SK-N-SH (cell line): Measurements from ENCODE around the gene BCL2L15. TPM values are rescaled to one million over a fixed set of nuclear protein-coding genes. Genes with fewer than 3 reads are reported as not detected.
A peak's percentile ranks its signal among the peaks of the same experiment; 100 is the strongest.

Source experiments
- CTCF ChIA-PET: fragments of 300-600, 350-600 bp; formaldehyde crosslinking; extraction: SDS; loops from one replicate; lab custom pipeline; 2021; lab: Yijun Ruan, JAX
- POLR2A ChIA-PET: fragments of 350-600 bp; sonication (Branson Sonifier 250); formaldehyde crosslinking; extraction: SDS; loops from one replicate; lab custom pipeline; 2020; ENCODE audit warnings: antibody characterized with exemption, inconsistent platforms; lab: Yijun Ruan, JAX
- DNase-seq: peaks from one replicate; pipeline ENCODE4 v3.0.0; 2012
- H2AFZ ChIP-seq: fragments of 200-600 bp; sonication (generic); 2 replicates; pipeline ENCODE4 v1.8.1; 2016; ENCODE audit warnings: antibody characterized with exemption, mild to moderate bottlenecking, low read depth
- H3F3A ChIP-seq: fragments of 200-600 bp; sonication (generic); replicated peaks from 2 replicates; pipeline ENCODE3; 2016; ENCODE audit warnings: antibody characterized with exemption, mild to moderate bottlenecking; ENCODE audit not compliant: insufficient read depth
- H3K27ac ChIP-seq, 2 experiments: fragments of 200-500 bp in 1 of 2; fragments of 200-600 bp in 1 of 2; sonication (Bioruptor generic) in 1 of 2; sonication (generic), shearing (Covaris generic) in 1 of 2; 2 replicates each; pipeline versions ENCODE4 v1.5.1 to v1.6.1; 2014 to 2016; ENCODE audit warnings: low read depth in 2 of 2, inconsistent platforms in 1 of 2, low read length in 1 of 2, mild to moderate bottlenecking in 1 of 2, mixed read lengths in 1 of 2
- H3K27me3 ChIP-seq: fragments of 200-600 bp; sonication (generic), shearing (Covaris generic); 2 replicates; pipeline ENCODE4 v1.6.1; 2016; ENCODE audit warnings: mixed run types; ENCODE audit not compliant: insufficient read depth
- H3K36me3 ChIP-seq, 2 experiments: fragments of 200-500 bp in 1 of 2; fragments of 200-600 bp in 1 of 2; sonication (Bioruptor generic) in 1 of 2; sonication (generic) in 1 of 2; replicated peaks in 1 of 2; 2 replicates each; pipeline versions ENCODE3 to v1.5.1; 2014 to 2016; ENCODE audit warnings: low read length in 1 of 2, mild to moderate bottlenecking in 1 of 2; ENCODE audit not compliant: insufficient read depth in 2 of 2, control insufficient read depth in 1 of 2
- H3K4me1 ChIP-seq, 2 experiments: fragments of 200-500 bp in 1 of 2; fragments of 200-600 bp in 1 of 2; sonication (Bioruptor generic) in 1 of 2; sonication (generic), shearing (Covaris generic) in 1 of 2; 2 replicates each; pipeline versions ENCODE4 v1.5.1 to v1.6.1; 2014 to 2016; ENCODE audit warnings: low read depth in 1 of 2, low read length in 1 of 2, mixed run types in 1 of 2; ENCODE audit not compliant: insufficient read depth in 2 of 2, control insufficient read depth in 1 of 2
- H3K4me2 ChIP-seq: fragments of 200-600 bp; sonication (generic), shearing (Covaris generic); 2 replicates; pipeline ENCODE4 v1.6.1; 2017; ENCODE audit warnings: mixed run types
- H3K4me3 ChIP-seq, 2 experiments: fragments of 200-500 bp in 1 of 2; fragments of 200-600 bp in 1 of 2; sonication (Bioruptor generic) in 1 of 2; sonication (generic), shearing (Covaris generic) in 1 of 2; 2 replicates each; pipeline versions ENCODE4 v1.5.1 to v1.8.1; 2014 to 2016; ENCODE audit warnings: low read depth in 2 of 2, inconsistent platforms in 1 of 2, low read length in 1 of 2, mild to moderate bottlenecking in 1 of 2, mixed read lengths in 1 of 2, moderate library complexity in 1 of 2
- H3K79me2 ChIP-seq: fragments of 200-600 bp; sonication (generic); 2 replicates; pipeline ENCODE4 v1.8.1; 2017; ENCODE audit warnings: mild to moderate bottlenecking; ENCODE audit not compliant: insufficient read depth
- H3K9ac ChIP-seq: fragments of 200-600 bp; sonication (generic); 2 replicates; pipeline ENCODE4 v1.6.1; 2017; ENCODE audit warnings: mixed run types
- H3K9me2 ChIP-seq: fragments of 200-600 bp; sonication (generic); 2 replicates; pipeline ENCODE4 v1.6.1; 2017; ENCODE audit warnings: mixed run types
- H3K9me3 ChIP-seq: fragments of 200-600 bp; sonication (generic); 2 replicates; pipeline ENCODE4 v1.6.1; 2017; ENCODE audit warnings: mixed run types, mild to moderate bottlenecking, moderate library complexity
- H4K20me1 ChIP-seq: fragments of 200-600 bp; sonication (generic); 2 replicates; pipeline ENCODE4 v1.6.1; 2017; ENCODE audit warnings: mild to moderate bottlenecking, mixed run types; ENCODE audit not compliant: insufficient read depth
- CHD2 ChIP-seq: fragments of 150-350 bp; IDR thresholded peaks from 2 replicates; pipeline ENCODE4 v1.6.1; 2018; ENCODE audit warnings: low read length; ENCODE audit not compliant: partially characterized antibody
- EP300 ChIP-seq, 2 experiments: IDR thresholded peaks; 2 replicates each; pipeline versions ENCODE4 v1.4.0 to v1.6.1; 2012; ENCODE audit warnings: borderline replicate concordance in 1 of 2, low read depth in 1 of 2, low read length in 1 of 2
- EZH2phosphoT487 ChIP-seq: fragments of 200-600 bp; sonication (generic); IDR thresholded peaks from 2 replicates; pipeline ENCODE4 v1.6.1; 2017; ENCODE audit warnings: low read depth, mixed run types, mild to moderate bottlenecking, antibody characterized with exemption, moderate library complexity, borderline replicate concordance
- FOSL2 ChIP-seq: IDR thresholded peaks from 2 replicates; pipeline ENCODE4 v1.4.0; 2012; ENCODE audit warnings: low read depth, mild to moderate bottlenecking, moderate library complexity, borderline replicate concordance
- FOXJ3 ChIP-seq: sonication (generic); formaldehyde crosslinking; IDR thresholded peaks from 2 replicates; pipeline ENCODE4 v1.5.1; 2020; ENCODE audit warnings: mild to moderate bottlenecking, missing genetic modification reagents
- FOXM1 ChIP-seq: IDR thresholded peaks from 2 replicates; pipeline ENCODE4 v1.4.0; 2012; ENCODE audit warnings: low read depth, mild to moderate bottlenecking
- JUND ChIP-seq: IDR thresholded peaks from 2 replicates; pipeline ENCODE4 v1.4.0; 2012
- MEF2A ChIP-seq: IDR thresholded peaks from 2 replicates; pipeline ENCODE4 v1.4.0; 2012; ENCODE audit warnings: low read depth, borderline replicate concordance
- SIN3A ChIP-seq: IDR thresholded peaks from 2 replicates; pipeline ENCODE4 v1.6.1; 2012; ENCODE audit warnings: low read depth, mild to moderate bottlenecking, low read length, moderate library complexity, borderline replicate concordance
- WGBS: methylation state at CpG from one replicate; pipeline ENCODE4 v1.1.6; 2017; ENCODE audit warnings: low lambda C conversion rate; 5-methylcytosine and 5-hydroxymethylcytosine counted together
- polyA plus RNA-seq, 3 experiments: library from polyadenylated mRNA; depleted of rRNA; stranded (reverse); fragments of >200 nt; gene quantifications; 2 replicates each; pipeline ENCODE4 v1.2.3, GENCODE V29; 2012
- TF ChIP-seq, protein P1 (sequence below): fragments of 150-350 bp; IDR thresholded peaks from 2 replicates; pipeline ENCODE4 v1.6.1; 2016; ENCODE audit warnings: mild to moderate bottlenecking, low read depth, low read length
- TF ChIP-seq, protein P2 (sequence below): IDR thresholded peaks from 2 replicates; pipeline ENCODE4; 2012
- TF ChIP-seq, protein P3 (sequence below): IDR thresholded peaks from 2 replicates; pipeline ENCODE4 v1.4.0; 2012; ENCODE audit warnings: low read depth, borderline replicate concordance
- TF ChIP-seq, protein P4 (sequence below): fragments of 150-350 bp; IDR thresholded peaks from 2 replicates; pipeline ENCODE4 v1.6.1; 2017; ENCODE audit warnings: antibody characterized with exemption, low read length, low read depth, borderline replicate concordance

The BCL2L15 gene
- polyA plus RNA-seq, 1 of the 3 experiments (the other 2 are of a cell fraction), result 0.02 TPM

DNA sequence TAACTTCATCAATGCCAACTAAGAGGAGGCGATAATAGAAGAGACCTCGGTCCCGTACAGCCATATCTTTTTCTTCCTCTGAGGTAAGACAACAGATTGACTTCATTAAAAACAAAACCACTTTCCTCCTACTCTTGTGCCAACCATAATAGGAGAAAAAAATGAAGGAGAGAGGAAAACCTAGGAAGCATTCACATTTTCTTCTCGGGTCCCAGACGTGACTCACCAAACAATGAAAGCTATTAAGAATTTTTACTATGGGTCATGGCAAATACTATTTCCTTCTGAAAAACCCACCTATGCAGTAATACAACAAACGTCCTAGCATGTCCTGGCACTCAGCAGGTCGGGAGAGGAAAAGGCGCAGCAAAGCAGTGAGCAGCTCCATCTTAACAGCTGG is 8.6 kb upstream of the BCL2L15 start:
- POLR2A ChIA-PET, result no interaction called here
- peaks cover 41 to 47% of the 10 kb centered on the region in 2 experiments for H3K36me3 ChIP-seq
- WGBS, result 68% methylated on average over 8 of the region's 8 CpGs

DNA sequence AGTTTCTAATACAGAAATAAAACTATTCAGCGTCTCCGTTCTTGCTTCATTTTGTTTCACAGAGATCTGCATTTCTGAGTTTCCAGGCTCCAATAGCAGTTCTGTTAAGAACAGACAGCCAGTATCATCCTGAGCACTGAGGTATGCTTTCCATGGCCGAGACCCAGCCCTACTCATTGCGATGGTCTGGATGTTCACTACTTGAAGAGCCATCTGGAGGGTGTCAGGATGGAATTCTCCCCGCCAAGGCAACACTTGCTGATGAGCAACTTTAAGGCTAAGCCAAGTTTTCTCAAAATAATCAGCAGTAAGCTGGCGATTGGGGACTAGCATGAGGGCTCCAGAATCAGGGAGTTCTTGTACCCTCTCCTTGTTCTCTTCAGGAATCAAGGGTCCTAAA is 7.7 kb upstream of the BCL2L15 start:
- H3K9me3 ChIP-seq, result no peaks in the 10 kb centered on the region
- peaks cover 0 to 6% of the 10 kb centered on the region in 2 experiments; a peak in 1 of 4 replicates for H3K4me1 ChIP-seq
- WGBS, result 92% methylated on average over 6 of the region's 6 CpGs
- no peak overlapping the region for H3K4me2 ChIP-seq
- no peak overlapping the region for H3K9ac ChIP-seq
- no peaks in the 10 kb centered on the region; the same call in 1 of the 2 replicates for H3K79me2 ChIP-seq
- peaks cover 37 to 41% of the 10 kb centered on the region in 2 experiments for H3K36me3 ChIP-seq
- no peak overlapping the region for H3K4me3 ChIP-seq
- H3K27ac ChIP-seq, result no peak overlapping the region; a peak in 1 of 4 replicates
- H3K9me2 ChIP-seq, result no peaks in the 10 kb centered on the region
- no peak overlapping the region for H2AFZ ChIP-seq
- DNase-seq, result no peak
- no peaks in the 10 kb centered on the region for H3K27me3 ChIP-seq
- no peaks in the 10 kb centered on the region for H4K20me1 ChIP-seq
- peaks cover 16% of the 10 kb centered on the region for H3F3A ChIP-seq
- TF ChIP-seq CHD2 (no peak), EP300 (IDR thresholded peaks at IDR 0.05; ENCODE audit: borderline replicate concordance in 1 of 2, low read depth in 1 of 2, low read length in 1 of 2) (no peak), FOXJ3 (CRISPR knock-in tag) (no peak), JUND (no peak), SIN3A (no peak), MEF2A (no peak), FOSL2 (no peak)
- TF ChIP-seq, protein P1, sequence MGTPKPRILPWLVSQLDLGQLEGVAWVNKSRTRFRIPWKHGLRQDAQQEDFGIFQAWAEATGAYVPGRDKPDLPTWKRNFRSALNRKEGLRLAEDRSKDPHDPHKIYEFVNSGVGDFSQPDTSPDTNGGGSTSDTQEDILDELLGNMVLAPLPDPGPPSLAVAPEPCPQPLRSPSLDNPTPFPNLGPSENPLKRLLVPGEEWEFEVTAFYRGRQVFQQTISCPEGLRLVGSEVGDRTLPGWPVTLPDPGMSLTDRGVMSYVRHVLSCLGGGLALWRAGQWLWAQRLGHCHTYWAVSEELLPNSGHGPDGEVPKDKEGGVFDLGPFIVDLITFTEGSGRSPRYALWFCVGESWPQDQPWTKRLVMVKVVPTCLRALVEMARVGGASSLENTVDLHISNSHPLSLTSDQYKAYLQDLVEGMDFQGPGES, result no peak
- TF ChIP-seq, protein P2, sequence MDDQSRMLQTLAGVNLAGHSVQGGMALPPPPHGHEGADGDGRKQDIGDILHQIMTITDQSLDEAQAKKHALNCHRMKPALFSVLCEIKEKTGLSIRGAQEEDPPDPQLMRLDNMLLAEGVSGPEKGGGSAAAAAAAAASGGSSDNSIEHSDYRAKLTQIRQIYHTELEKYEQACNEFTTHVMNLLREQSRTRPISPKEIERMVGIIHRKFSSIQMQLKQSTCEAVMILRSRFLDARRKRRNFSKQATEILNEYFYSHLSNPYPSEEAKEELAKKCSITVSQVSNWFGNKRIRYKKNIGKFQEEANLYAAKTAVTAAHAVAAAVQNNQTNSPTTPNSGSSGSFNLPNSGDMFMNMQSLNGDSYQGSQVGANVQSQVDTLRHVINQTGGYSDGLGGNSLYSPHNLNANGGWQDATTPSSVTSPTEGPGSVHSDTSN, result no peak
- TF ChIP-seq, protein P3, sequence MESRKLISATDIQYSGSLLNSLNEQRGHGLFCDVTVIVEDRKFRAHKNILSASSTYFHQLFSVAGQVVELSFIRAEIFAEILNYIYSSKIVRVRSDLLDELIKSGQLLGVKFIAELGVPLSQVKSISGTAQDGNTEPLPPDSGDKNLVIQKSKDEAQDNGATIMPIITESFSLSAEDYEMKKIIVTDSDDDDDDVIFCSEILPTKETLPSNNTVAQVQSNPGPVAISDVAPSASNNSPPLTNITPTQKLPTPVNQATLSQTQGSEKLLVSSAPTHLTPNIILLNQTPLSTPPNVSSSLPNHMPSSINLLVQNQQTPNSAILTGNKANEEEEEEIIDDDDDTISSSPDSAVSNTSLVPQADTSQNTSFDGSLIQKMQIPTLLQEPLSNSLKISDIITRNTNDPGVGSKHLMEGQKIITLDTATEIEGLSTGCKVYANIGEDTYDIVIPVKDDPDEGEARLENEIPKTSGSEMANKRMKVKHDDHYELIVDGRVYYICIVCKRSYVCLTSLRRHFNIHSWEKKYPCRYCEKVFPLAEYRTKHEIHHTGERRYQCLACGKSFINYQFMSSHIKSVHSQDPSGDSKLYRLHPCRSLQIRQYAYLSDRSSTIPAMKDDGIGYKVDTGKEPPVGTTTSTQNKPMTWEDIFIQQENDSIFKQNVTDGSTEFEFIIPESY, result no peak
- ChIA-PET CTCF (no interaction called here), POLR2A (no interaction called here)

More for the DNA sequence above, 8.6 kb upstream of the BCL2L15 start:
- Histone ChIP-seq H2AFZ (0 out of 2 replicates have a peak overlapping the region, but pooled peaks have one; percentile 36), H3K4me3 (no peak overlapping the region), H3K4me1 (peaks cover 0 to 6% of the 10 kb centered on the region in 2 experiments; a peak in 1 of 4 replicates), H3K9me2 (no peaks in the 10 kb centered on the region), H3K4me2 (no peak overlapping the region), H3K9ac (no peak overlapping the region), H3K27me3 (no peaks in the 10 kb centered on the region), H3K79me2 (no peaks in the 10 kb centered on the region; the same call in 1 of the 2 replicates), H3K9me3 (no peaks in the 10 kb centered on the region), H4K20me1 (no peaks in the 10 kb centered on the region), H3F3A (peaks cover 16% of the 10 kb centered on the region), H3K27ac (peak overlapping the region in 1 of 2 experiments; percentile 68; a peak in 2 of 4 replicates)
- peak; percentile 1; the same call in 1 of the 2 replicates for TF ChIP-seq FOSL2
- TF ChIP-seq, protein P2, result no peak
- no peak for TF ChIP-seq EZH2phosphoT487
- TF ChIP-seq FOXM1, result no peak
- TF ChIP-seq, protein P4, sequence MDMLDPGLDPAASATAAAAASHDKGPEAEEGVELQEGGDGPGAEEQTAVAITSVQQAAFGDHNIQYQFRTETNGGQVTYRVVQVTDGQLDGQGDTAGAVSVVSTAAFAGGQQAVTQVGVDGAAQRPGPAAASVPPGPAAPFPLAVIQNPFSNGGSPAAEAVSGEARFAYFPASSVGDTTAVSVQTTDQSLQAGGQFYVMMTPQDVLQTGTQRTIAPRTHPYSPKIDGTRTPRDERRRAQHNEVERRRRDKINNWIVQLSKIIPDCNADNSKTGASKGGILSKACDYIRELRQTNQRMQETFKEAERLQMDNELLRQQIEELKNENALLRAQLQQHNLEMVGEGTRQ, result no peak
- TF ChIP-seq, protein P1, result no peak
- CTCF ChIA-PET, result interaction anchor here (0.5 kb wide), 1 partner anchor 60 kb away, joined by 3 read pairs; no protein-coding TSS in a partner anchor
- DNase-seq, result no peak
